HepG2 (cell line): ENCODE results near the gene CREB3. TPM values are rescaled to one million over a fixed set of nuclear protein-coding genes. Genes with fewer than 3 reads are reported as not detected.

Source experiments
- ATAC-seq: fragments of 200-7000 bp; cut with Tn5 transposase; 3 replicates; pipeline ENCODE4 v1.9.1; 2020; ENCODE audit warnings: mild to moderate bottlenecking, moderate library complexity
- BruUV-seq: library from RNA; stranded (reverse); fragments of 400-500 nt; replicated peaks from 2 replicates; lab custom pipeline; 2021; lab: Mats Ljungman, UMichigan
- CTCF ChIA-PET: fragments of 300-600 bp; formaldehyde crosslinking; extraction: SDS; loops from one replicate; lab custom pipeline; 2021; ENCODE audit warnings: low total read pairs, inconsistent platforms, low intra/inter-chr PET ratio; lab: Yijun Ruan, JAX
- POLR2A ChIA-PET: fragments of 350-600 bp; sonication (Branson Sonifier 250); formaldehyde crosslinking; loops from one replicate; lab custom pipeline; 2020; ENCODE audit warnings: antibody characterized with exemption, inconsistent platforms; lab: Yijun Ruan, JAX
- DNase-seq: peaks from one replicate; pipeline ENCODE4 v3.0.0-alpha.2; 2015; ENCODE audit warnings: low spot score
- FAIRE-seq: peaks from 3 replicates; lab custom pipeline; 2011; peaks lifted over from hg19 to GRCh38; lab: Jason Lieb, UNC
- H2AFZ ChIP-seq: one replicate; pipeline ENCODE4 v1.6.1; 2011; ENCODE audit warnings: low read length, inconsistent platforms
- H3K27ac ChIP-seq: fragments of 300-600 bp; 3 replicates; pipeline ENCODE4 v1.8.0; 2011; ENCODE audit warnings: mixed run types, mild to moderate bottlenecking, mixed read lengths, low read length, inconsistent platforms; ENCODE audit not compliant: insufficient read depth; ENCODE audit errors: extremely low read length
- H3K27me3 ChIP-seq, 2 experiments: fragments of 200-600 bp in 1 of 2; 2 replicates in 1 of 2; 3 replicates in 1 of 2; pipeline versions ENCODE4 v1.6.0 to v1.8.0; 2011; ENCODE audit warnings: low read length in 2 of 2, mild to moderate bottlenecking in 2 of 2, moderate library complexity in 2 of 2, inconsistent platforms in 1 of 2; ENCODE audit not compliant: insufficient read depth in 2 of 2, control insufficient read depth in 1 of 2
- H3K36me3 ChIP-seq, 2 experiments: fragments of 200-600 bp in 1 of 2; replicated peaks in 1 of 2; 2 replicates in 1 of 2; 3 replicates in 1 of 2; pipeline versions ENCODE4 v1.5.1 to v1.8.0; 2011; ENCODE audit warnings: low read length in 2 of 2, inconsistent platforms in 1 of 2; ENCODE audit not compliant: insufficient read depth in 2 of 2, control insufficient read depth in 1 of 2
- H3K4me1 ChIP-seq: 2 replicates; pipeline ENCODE4 v1.5.1; 2012; ENCODE audit warnings: low read length, inconsistent platforms; ENCODE audit not compliant: insufficient read depth
- H3K4me2 ChIP-seq: 2 replicates; pipeline ENCODE4 v1.6.0; 2011; ENCODE audit warnings: low read depth, low read length, inconsistent platforms
- H3K4me3 ChIP-seq, 3 experiments: fragments of 200-600 bp in 1 of 3; sonication (generic), shearing (Covaris generic) in 1 of 3; replicated peaks in 1 of 3; 2 replicates each; pipeline ENCODE4 v1.5.1; 2011 to 2016; ENCODE audit warnings: low read length in 3 of 3, inconsistent platforms in 2 of 3, low read depth in 2 of 3, mild to moderate bottlenecking in 2 of 3, control low read depth in 1 of 3, mixed read lengths in 1 of 3; ENCODE audit not compliant: insufficient read depth in 1 of 3
- H3K79me2 ChIP-seq: one replicate; pipeline ENCODE4 v1.6.1; 2011; ENCODE audit warnings: low read length, inconsistent platforms; ENCODE audit not compliant: insufficient read depth
- H3K9ac ChIP-seq: 2 replicates; pipeline ENCODE4 v1.6.0; 2011; ENCODE audit warnings: mild to moderate bottlenecking, low read depth, low read length, inconsistent platforms; ENCODE audit not compliant: insufficient read depth
- H3K9me3 ChIP-seq: 2 replicates; pipeline ENCODE4 v1.5.1; 2012; ENCODE audit warnings: mild to moderate bottlenecking, low read length
- H4K20me1 ChIP-seq: 2 replicates; pipeline ENCODE4 v1.6.0; 2011; ENCODE audit warnings: inconsistent platforms, mild to moderate bottlenecking, low read length, moderate library complexity; ENCODE audit not compliant: insufficient read depth
- ATAD3A ChIP-seq: sonication (generic); formaldehyde crosslinking; IDR thresholded peaks from 2 replicates; pipeline ENCODE4 v1.4.0; 2020; ENCODE audit warnings: missing genetic modification reagents
- ETV5 ChIP-seq: IDR thresholded peaks from 2 replicates; pipeline ENCODE4 v1.6.1; 2018; ENCODE audit warnings: missing biosample characterization, missing genetic modification reagents, inconsistent platforms, borderline replicate concordance
- NRL ChIP-seq: sonication (generic); formaldehyde crosslinking; IDR thresholded peaks from 2 replicates; pipeline ENCODE4 v1.5.0; 2020; ENCODE audit warnings: missing genetic modification reagents, mild to moderate bottlenecking, moderate library complexity, borderline replicate concordance
- RAD21 ChIP-seq: fragments of 450-650 bp; formaldehyde crosslinking; IDR thresholded peaks from 2 replicates; pipeline ENCODE4 v1.5.0; 2020; ENCODE audit warnings: mild to moderate bottlenecking
- RFX3 ChIP-seq: IDR thresholded peaks from 2 replicates; pipeline ENCODE4 v1.6.1; 2016; ENCODE audit warnings: missing biosample characterization, missing genetic modification reagents
- SMAD9 ChIP-seq: sonication (generic); formaldehyde crosslinking; IDR thresholded peaks from 2 replicates; pipeline ENCODE4 v1.5.1; 2020; ENCODE audit warnings: mild to moderate bottlenecking, missing genetic modification reagents
- STAT5B ChIP-seq: sonication (generic); formaldehyde crosslinking; IDR thresholded peaks from 2 replicates; pipeline ENCODE4 v1.4.0; 2020; ENCODE audit warnings: missing genetic modification reagents
- TBL1XR1 ChIP-seq: fragments of 150-350 bp; IDR thresholded peaks from 2 replicates; pipeline ENCODE4 v1.6.1; 2014; ENCODE audit warnings: borderline replicate concordance, low read length; ENCODE audit not compliant: partially characterized antibody
- ZMYM4 ChIP-seq: sonication (generic); formaldehyde crosslinking; IDR thresholded peaks from 2 replicates; pipeline ENCODE4 v1.8.1; 2023; ENCODE audit warnings: mild to moderate bottlenecking, missing genetic modification reagents
- ZNF335 ChIP-seq: sonication (generic); formaldehyde crosslinking; IDR thresholded peaks from 2 replicates; pipeline ENCODE4 v1.4.0; 2020; ENCODE audit warnings: missing genetic modification reagents
- ZNF549 ChIP-seq: sonication (generic); formaldehyde crosslinking; IDR thresholded peaks from 2 replicates; pipeline ENCODE4 v1.5.0; 2020; ENCODE audit warnings: missing genetic modification reagents
- ZNF704 ChIP-seq: sonication (generic); formaldehyde crosslinking; IDR thresholded peaks from 2 replicates; pipeline ENCODE4 v1.8.1; 2023; ENCODE audit warnings: mild to moderate bottlenecking, inconsistent platforms, moderate library complexity, missing genetic modification reagents, borderline replicate concordance
- ZNF768 ChIP-seq: sonication (generic); formaldehyde crosslinking; IDR thresholded peaks from 2 replicates; pipeline ENCODE4 v1.4.0; 2020; ENCODE audit warnings: missing genetic modification reagents
- WGBS: methylation state at CpG from one replicate; pipeline ENCODE4 v1.1.6; 2017; ENCODE audit warnings: low lambda C conversion rate; 5-methylcytosine and 5-hydroxymethylcytosine counted together
- in situ Hi-C: cut with HindIII; loops from 2 replicates; pipeline ENCODE4 v1.10.0; 2017; ENCODE audit warnings: low pct_unique_long_range_greater_than_20kb; ENCODE audit not compliant: extremely low pct_ligation_motif_present
- intact Hi-C: fragments of 100-400 bp; cut with micrococcal nuclease; formaldehyde crosslinking; loops from one replicate; pipeline ENCODE4 v1.10.0; 2022; ENCODE audit not compliant: unreplicated experiment
- polyA plus RNA-seq, 8 experiments: library from polyadenylated mRNA; depleted of rRNA in 3 of 8; stranded (reverse) in 7 of 8; unstranded in 1 of 8; fragments of >200 nt; fragmentation: Illumina TruSeq in 4 of 8; extraction: Trizol in 4 of 8; gene quantifications; 2 replicates each; pipeline versions ENCODE4 v1.2.1 to v1.2.3, GENCODE V29; 2011 to 2016; ENCODE audit warnings: low read depth in 4 of 8, missing spikeins in 1 of 8, mixed read lengths in 1 of 8; ENCODE audit not compliant: insufficient read depth in 1 of 8
- total RNA-seq, 5 experiments: library from RNA; depleted of rRNA; stranded (reverse); fragments of >200 nt; fragmentation: Illumina TruSeq; extraction: Trizol; gene quantifications; 2 replicates each; pipeline ENCODE4 v1.2.3, GENCODE V29; 2016; ENCODE audit warnings: low read depth in 1 of 5
- TF ChIP-seq, protein P1 (sequence below): IDR thresholded peaks from 2 replicates; pipeline ENCODE4 v1.6.1; 2016; ENCODE audit warnings: missing compliant biosample characterization, missing genetic modification reagents, borderline replicate concordance
- TF ChIP-seq, protein P2 (sequence below): sonication (generic); formaldehyde crosslinking; IDR thresholded peaks from 2 replicates; pipeline ENCODE4 v1.4.0; 2020; ENCODE audit warnings: mild to moderate bottlenecking, missing genetic modification reagents

The CREB3 gene
- total and polyA plus RNA-seq, 2 of the 13 experiments (the other 11 are each of a cell fraction or from before 2014, with no cell fraction given): 11.1 to 34.2 TPM

DNA sequence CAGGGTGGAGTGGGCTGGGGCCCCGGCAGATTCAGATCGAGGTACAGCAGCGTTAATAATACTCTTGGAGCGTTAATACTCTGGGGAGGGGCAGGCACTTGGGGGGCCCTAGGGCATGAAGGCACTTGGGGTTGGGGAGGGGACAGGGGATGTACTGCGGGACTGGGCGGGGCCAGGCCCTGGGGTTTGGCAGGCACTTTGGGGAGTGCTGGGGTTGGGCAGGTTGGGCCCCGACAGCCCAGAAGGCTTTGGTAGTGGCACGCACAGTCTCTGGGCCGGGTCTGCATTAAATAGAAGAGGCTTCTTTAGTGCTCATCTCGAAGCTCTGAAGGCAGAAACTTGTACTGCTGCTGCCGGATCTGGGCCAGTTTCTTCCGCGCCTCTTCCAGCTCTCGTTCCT, 35.0 kb upstream of the CREB3 start:
- intact Hi-C loops: loop anchor here (2.0 to 10.0 kb wide), 2 partner anchors 37 to 53 kb away; no protein-coding TSS in a partner anchor
- Histone ChIP-seq H4K20me1 (no peaks in the 10 kb centered on the region), H3K27ac (no peak overlapping the region), H3K27me3 (no peaks in the 10 kb centered on the region), H3K79me2 (no peaks in the 10 kb centered on the region), H3K36me3 (peaks cover 27 to 55% of the 10 kb centered on the region in 2 experiments), H2AFZ (no peak overlapping the region), H3K4me1 (peaks cover 17% of the 10 kb centered on the region), H3K9ac (no peak overlapping the region), H3K9me3 (no peaks in the 10 kb centered on the region), H3K4me3 (no peak overlapping the region), H3K4me2 (no peak overlapping the region)
- WGBS: 97% methylated on average over 11 of the region's 14 CpGs
- ATAC-seq (no peak), DNase-seq (no peak), FAIRE-seq (no peak)
- ChIA-PET CTCF (interaction anchor here (1.5 kb wide), 1 partner anchor 32 kb away, joined by 5 read pairs; the partner anchor contains the start of gene ARHGEF39), POLR2A (interaction anchor here (0.9 to 2.3 kb wide), 6 partner anchors 9 to 51 kb away, joined by 5 to 12 read pairs (median 9); partner anchors contain the start of genes CREB3, GBA2, RGP1 and TLN1)
- TF ChIP-seq TBL1XR1: no peak
- no peak for TF ChIP-seq SMAD9 (CRISPR knock-in tag)
- TF ChIP-seq STAT5B (CRISPR knock-in tag): no peak
- TF ChIP-seq ZNF768 (CRISPR knock-in tag): no peak
- no peak for TF ChIP-seq NRL (CRISPR knock-in tag)
- TF ChIP-seq, protein P1, sequence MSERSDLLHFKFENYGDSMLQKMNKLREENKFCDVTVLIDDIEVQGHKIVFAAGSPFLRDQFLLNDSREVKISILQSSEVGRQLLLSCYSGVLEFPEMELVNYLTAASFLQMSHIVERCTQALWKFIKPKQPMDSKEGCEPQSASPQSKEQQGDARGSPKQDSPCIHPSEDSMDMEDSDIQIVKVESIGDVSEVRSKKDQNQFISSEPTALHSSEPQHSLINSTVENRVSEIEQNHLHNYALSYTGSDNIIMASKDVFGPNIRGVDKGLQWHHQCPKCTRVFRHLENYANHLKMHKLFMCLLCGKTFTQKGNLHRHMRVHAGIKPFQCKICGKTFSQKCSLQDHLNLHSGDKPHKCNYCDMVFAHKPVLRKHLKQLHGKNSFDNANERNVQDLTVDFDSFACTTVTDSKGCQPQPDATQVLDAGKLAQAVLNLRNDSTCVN: no peak
- no peak for TF ChIP-seq ZMYM4
- TF ChIP-seq ATAD3A (CRISPR knock-in tag): no peak
- TF ChIP-seq ZNF549 (CRISPR knock-in tag): no peak
- no peak for TF ChIP-seq RAD21 (CRISPR knock-in tag)
- TF ChIP-seq ZNF335: no peak
- no peak for TF ChIP-seq ZNF704
- TF ChIP-seq, protein P2, sequence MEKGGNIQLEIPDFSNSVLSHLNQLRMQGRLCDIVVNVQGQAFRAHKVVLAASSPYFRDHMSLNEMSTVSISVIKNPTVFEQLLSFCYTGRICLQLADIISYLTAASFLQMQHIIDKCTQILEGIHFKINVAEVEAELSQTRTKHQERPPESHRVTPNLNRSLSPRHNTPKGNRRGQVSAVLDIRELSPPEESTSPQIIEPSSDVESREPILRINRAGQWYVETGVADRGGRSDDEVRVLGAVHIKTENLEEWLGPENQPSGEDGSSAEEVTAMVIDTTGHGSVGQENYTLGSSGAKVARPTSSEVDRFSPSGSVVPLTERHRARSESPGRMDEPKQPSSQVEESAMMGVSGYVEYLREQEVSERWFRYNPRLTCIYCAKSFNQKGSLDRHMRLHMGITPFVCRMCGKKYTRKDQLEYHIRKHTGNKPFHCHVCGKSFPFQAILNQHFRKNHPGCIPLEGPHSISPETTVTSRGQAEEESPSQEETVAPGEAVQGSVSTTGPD (CRISPR knock-in tag): no peak
- TF ChIP-seq RFX3 (CRISPR knock-in tag): no peak
- no peak for TF ChIP-seq ETV5 (CRISPR knock-in tag)
- in situ Hi-C loops: loop anchor here (5.0 kb wide), 1 partner anchor 35 kb away; no protein-coding TSS in a partner anchor
- TSS peak; percentile 68 for BruUV-seq
